ENCODE data around the gene PLEKHG1. TPM values are rescaled to one million over a fixed set of nuclear protein-coding genes. Genes with fewer than 3 reads are reported as not detected.

The PLEKHG1 gene
- total and polyA plus RNA-seq, 2 of the 13 experiments (the other 11 are each of a cell fraction or from before 2014, with no cell fraction given): 0.03 to 0.04 TPM

GRCh38 chr6:150573041-150573681 is 26.5 kb upstream of the PLEKHG1 start (continued):
- TF ChIP-seq MXD1 (CRISPR knock-in tag; IDR thresholded peaks at IDR 0.05): no peak
- TF ChIP-seq KAT2B (IDR thresholded peaks at IDR 0.05; ENCODE audit: borderline replicate concordance, low read depth, low read length): no peak
- peak; percentile 58; the same call in 1 of the 2 replicates for TF ChIP-seq ZFX (CRISPR knock-in tag; IDR thresholded peaks at IDR 0.05; ENCODE audit: low read depth)
- 0 out of 2 replicates have a peak, but pooled peaks have one; percentile 16 for TF ChIP-seq ZFY (CRISPR knock-in tag; IDR thresholded peaks at IDR 0.05)
- no peak for TF ChIP-seq ZNF333 (CRISPR knock-in tag; IDR thresholded peaks at IDR 0.05; ENCODE audit: borderline replicate concordance)
- TF ChIP-seq SMC3 (IDR thresholded peaks at IDR 0.05; ENCODE audit: low read length): no peak
- TF ChIP-seq RCOR2 (CRISPR knock-in tag; IDR thresholded peaks at IDR 0.05): no peak
- TF ChIP-seq ZNF776 (CRISPR knock-in tag; IDR thresholded peaks at IDR 0.05): no peak
- peak; percentile 68; the same call in 1 of the 2 replicates for TF ChIP-seq ZNF563 (CRISPR knock-in tag; IDR thresholded peaks at IDR 0.05)
- TF ChIP-seq, protein P1, sequence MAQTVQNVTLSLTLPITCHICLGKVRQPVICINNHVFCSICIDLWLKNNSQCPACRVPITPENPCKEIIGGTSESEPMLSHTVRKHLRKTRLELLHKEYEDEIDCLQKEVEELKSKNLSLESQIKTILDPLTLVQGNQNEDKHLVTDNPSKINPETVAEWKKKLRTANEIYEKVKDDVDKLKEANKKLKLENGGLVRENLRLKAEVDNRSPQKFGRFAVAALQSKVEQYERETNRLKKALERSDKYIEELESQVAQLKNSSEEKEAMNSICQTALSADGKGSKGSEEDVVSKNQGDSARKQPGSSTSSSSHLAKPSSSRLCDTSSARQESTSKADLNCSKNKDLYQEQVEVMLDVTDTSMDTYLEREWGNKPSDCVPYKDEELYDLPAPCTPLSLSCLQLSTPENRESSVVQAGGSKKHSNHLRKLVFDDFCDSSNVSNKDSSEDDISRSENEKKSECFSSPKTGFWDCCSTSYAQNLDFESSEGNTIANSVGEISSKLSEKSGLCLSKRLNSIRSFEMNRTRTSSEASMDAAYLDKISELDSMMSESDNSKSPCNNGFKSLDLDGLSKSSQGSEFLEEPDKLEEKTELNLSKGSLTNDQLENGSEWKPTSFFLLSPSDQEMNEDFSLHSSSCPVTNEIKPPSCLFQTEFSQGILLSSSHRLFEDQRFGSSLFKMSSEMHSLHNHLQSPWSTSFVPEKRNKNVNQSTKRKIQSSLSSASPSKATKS (CRISPR knock-in tag; IDR thresholded peaks at IDR 0.05): no peak
- TF ChIP-seq ZNF510 (CRISPR knock-in tag; IDR thresholded peaks at IDR 0.05; ENCODE audit: low read depth): no peak
- no peak for TF ChIP-seq CSRNP2 (CRISPR knock-in tag; conservative IDR thresholded peaks at IDR 0.05; ENCODE audit: low read depth)
- TF ChIP-seq, protein P2, sequence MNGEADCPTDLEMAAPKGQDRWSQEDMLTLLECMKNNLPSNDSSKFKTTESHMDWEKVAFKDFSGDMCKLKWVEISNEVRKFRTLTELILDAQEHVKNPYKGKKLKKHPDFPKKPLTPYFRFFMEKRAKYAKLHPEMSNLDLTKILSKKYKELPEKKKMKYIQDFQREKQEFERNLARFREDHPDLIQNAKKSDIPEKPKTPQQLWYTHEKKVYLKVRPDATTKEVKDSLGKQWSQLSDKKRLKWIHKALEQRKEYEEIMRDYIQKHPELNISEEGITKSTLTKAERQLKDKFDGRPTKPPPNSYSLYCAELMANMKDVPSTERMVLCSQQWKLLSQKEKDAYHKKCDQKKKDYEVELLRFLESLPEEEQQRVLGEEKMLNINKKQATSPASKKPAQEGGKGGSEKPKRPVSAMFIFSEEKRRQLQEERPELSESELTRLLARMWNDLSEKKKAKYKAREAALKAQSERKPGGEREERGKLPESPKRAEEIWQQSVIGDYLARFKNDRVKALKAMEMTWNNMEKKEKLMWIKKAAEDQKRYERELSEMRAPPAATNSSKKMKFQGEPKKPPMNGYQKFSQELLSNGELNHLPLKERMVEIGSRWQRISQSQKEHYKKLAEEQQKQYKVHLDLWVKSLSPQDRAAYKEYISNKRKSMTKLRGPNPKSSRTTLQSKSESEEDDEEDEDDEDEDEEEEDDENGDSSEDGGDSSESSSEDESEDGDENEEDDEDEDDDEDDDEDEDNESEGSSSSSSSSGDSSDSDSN (CRISPR knock-in tag; IDR thresholded peaks at IDR 0.05): 0 out of 2 replicates have a peak, but pooled peaks have one; percentile 31
- TF ChIP-seq RFXAP (CRISPR knock-in tag; IDR thresholded peaks at IDR 0.05; ENCODE audit: borderline replicate concordance): no peak
- TF ChIP-seq TARDBP (CRISPR knock-in tag; IDR thresholded peaks at IDR 0.05): no peak; the same call in 1 of the 2 replicates
- TF ChIP-seq JARID2 (CRISPR knock-in tag; IDR thresholded peaks at IDR 0.05; ENCODE audit: insufficient replicate concordance): no peak
- no peak for TF ChIP-seq ZNF747 (CRISPR knock-in tag; IDR thresholded peaks at IDR 0.05; ENCODE audit: borderline replicate concordance)
- TF ChIP-seq SMAD1 (CRISPR knock-in tag; IDR thresholded peaks at IDR 0.05; ENCODE audit: borderline replicate concordance, low read depth): no peak
- TF ChIP-seq TCF7L2 (IDR thresholded peaks at IDR 0.05; ENCODE audit: low read depth, low read length): no peak
- no peak for TF ChIP-seq ZNF749 (CRISPR knock-in tag; IDR thresholded peaks at IDR 0.05; ENCODE audit: borderline replicate concordance)
- TF ChIP-seq POGZ (CRISPR knock-in tag; IDR thresholded peaks at IDR 0.05): 0 out of 2 replicates have a peak, but pooled peaks have one; percentile 47
- no peak for TF ChIP-seq SUZ12 (IDR thresholded peaks at IDR 0.05; ENCODE audit: low read depth, low read length)
- TF ChIP-seq BCL6 (CRISPR knock-in tag; IDR thresholded peaks at IDR 0.05): no peak
- no peak for TF ChIP-seq ERF (CRISPR knock-in tag; IDR thresholded peaks at IDR 0.05)
- TF ChIP-seq MAFG (CRISPR knock-in tag; IDR thresholded peaks at IDR 0.05): no peak; the same call in 1 of the 2 replicates

All from HepG2 (cell line).